HG02610 (cell line): ENCODE results near the gene ADCY5.

Experiments used
- ATAC-seq: cut with Tn5 transposase; IDR thresholded peaks from one replicate; pipeline ENCODE4 v1.9.1; 2021; ENCODE audit warnings: mild to moderate bottlenecking, moderate library complexity; ENCODE audit not compliant: unreplicated experiment

ADCY5 gene

DNA sequence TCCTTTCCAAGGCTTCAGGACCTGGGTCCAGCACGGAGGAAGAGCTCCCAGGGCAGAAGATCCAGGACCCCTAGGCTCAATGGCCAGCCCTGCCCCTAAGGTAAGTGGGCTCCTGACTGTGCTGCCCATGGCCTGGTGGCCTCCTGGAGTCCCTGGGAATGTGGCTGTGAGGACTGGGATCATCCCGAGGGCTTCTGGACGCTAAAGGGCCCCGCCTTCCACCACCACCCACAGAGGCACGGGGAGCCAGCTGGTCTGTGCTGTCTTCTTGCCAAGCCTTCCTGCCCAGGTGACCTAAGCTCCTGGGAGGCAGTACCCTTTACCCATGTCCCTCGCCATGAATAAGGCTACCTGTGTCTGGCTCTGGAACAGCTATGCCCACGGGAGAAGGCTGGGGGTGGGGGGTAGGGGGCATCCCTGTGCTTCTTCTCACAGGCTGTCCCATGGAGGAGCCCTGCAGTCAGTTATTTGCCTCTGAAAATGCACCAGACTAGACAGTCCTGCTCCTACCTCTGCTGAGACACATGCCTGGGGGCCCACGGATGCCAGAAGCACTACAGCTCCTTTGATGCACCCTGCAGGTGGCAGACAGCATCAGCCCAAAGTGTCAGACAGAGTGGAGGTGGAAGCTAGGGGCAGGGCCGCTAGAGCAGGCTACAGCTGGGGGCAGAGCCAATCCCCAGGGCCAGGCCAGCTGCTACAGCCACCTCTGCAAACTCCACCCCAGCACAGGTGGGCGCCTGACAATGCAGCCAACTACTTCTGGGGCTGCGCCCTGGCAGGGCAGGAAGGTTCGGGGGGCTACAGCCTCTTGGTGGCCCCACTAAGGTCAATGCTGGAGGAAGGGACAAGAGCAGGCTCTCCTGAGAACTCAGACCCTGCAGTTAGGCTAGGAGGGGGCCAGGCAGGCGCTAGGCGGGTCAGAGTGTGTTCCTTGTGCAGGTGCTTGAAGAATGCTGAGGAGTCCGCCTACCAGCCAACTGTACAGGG, 156.3 kb downstream of the ADCY5 start:
- ATAC-seq, result no peak

DNA sequence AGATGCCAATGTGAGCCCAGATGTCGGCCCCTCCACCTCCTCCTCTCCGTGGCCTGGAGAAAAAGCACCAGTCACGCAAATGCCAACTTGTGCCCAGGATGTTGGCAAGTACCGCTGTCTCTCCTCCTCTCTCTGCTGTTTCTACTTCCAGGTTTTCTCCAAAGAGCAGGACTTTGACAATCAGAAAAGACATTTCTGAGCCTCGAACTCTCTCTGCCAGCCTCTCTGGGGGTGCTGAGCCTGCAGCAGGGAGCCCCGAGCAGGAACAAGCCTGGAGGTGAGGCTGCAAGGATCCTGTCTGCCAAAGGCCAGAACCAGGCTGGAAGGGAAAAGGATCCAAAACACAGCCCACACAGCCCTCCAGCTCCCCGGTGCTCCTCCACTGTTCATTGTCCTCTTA, 157.5 kb downstream of the ADCY5 start:
- ATAC-seq, result no peak

DNA sequence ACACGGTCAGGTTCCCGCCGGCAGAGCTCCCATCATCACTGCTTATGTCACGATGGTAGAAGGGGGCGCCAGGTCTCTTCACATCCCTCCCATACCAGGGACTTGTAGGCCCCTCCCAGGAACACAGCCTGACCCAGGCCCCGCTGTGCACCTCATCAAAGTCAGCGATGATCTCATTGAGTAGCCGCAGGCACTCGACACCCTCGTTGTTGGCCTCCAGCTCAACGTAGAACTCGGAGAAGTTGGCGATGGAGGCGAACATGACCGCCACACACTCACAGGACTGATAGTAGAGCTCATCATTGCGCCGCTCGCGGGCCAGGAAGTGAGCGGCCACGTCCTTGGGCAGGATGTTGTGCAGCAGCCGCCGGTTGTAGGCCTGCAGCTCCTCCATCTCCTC, 157.9 kb downstream of the ADCY5 start:
- no peak for ATAC-seq

DNA sequence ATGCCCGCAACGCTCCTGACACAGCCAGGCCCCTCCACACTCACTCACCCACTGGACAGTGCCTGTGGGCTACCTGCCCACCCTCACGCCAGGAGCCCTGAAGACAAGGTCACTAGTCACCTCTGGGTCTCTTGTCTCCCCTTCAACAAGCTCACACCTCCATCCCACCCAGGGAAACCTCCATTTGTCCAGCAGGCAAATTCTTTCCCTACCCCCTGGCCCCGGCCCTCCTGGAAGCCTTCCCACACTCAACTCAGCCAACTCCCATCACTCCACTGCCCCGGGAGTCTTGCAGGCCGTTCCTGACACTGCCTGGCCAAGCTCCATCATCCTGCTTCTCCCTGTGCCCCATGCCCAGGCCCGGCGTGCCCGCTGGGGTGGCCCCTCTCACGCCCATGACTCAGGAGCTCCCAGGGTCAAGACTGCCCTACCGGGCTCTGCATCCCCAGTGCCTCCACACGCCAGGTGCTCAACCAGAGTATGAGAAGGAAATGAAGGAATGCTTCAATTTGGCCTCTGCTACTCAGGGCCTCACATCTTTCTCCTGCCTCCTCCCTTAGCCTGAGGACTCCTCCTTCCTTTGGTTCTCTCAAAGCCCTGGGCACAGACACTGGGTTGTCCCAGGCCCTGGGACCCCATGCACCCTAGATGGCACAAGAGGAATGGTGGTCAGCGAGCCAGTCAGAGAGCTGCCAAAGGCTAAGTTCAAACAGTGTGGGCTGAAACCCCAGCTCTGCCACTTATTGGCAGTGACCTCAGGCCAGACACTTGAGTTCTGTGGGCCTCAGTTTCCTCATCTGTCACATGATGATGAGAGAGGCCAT, 158.6 kb downstream of the ADCY5 start:
- ATAC-seq, result no peak

DNA sequence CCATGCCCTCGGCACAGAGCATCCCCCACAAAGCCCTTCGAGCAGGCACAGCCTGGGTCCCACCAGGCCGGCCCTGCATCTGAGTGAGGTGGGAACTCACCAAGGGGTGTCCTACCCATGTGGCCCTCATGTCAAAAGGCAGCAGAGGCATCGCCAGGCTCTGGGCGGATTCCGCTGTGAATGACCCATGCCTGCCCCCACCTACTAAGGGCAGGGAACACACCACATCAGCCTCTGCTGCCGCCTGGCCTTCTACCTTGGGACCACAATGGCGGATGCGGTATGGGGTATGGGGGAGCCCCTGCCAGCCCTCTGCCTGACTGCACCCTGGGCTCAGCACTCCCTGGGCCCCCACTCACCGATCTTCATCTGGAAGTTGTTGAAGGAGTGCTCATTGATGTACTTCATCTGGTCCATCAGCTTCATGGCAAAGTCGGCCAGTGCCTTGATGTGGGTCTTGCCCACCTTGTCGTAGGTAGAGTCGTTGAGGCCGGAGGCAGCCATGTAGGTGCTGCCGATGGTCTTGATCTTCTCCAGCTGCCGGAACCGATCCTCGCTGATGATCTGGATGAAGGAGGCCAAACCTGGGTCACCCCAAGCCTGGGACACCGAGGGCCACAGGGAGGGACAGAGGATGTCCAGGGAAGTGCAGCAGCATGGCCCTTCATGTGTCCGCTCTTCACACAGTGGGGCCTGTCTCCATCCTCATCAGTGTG, 159.3 kb downstream of the ADCY5 start:
- no peak for ATAC-seq

DNA sequence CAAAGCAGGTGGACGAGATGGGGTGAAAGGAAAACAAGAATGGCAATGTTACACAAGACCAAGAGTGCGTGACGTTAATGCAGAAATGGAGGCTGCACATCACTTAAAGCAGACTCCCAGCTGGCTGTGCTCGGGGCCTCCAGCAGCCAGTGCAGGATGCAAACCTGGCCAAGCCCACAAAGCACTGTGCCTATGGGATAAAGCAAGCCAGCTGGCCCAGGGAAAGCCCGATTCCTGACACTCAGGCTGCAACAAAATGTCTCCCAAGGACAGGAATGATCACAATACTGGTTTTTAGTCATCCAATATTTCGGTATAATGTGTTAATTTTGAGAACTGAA, 161.0 kb downstream of the ADCY5 start:
- ATAC-seq, result no peak

DNA sequence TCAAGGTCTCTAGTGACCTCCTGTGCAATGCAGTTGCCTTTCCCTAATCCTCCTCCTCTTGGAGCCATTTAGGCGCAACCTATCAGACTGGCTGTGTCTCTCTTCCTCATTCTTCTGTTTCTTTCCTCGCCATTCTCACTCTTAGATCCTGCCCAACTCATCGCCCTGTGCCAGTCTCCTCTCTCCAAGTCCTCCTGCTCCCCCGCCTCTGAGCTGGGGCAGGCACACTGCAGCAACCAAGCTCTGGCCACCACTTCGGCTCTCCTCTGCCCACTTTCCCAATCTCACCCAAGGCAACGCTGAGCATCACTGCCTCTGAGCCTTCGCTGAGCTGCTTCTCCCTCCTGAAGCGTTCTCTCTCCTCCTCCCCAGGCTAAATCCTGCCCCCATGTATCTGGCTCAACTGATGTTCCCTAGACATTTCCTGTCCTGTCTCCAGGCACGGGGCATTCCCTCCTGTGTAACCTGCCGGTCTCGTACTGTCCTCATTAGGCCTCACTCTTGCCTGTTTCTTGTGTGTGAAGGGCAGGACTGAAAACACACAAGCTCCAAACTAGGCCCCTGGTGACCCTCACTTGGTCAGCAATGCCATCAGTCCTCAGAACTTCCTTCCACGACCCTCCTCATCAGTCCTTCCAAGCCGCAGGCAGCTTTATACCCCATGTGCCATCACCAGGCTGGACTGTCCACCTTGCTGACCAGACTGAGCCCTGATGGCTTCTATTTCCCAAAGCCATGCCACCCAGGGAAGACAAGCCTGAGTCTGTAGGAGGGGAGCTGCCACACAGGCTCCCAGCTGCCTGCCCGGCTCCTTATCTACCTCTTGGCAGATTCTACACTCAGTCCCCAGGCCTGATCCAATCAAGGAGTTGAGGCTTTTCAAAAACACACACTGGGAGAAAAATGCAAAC, 161.6 kb downstream of the ADCY5 start:
- ATAC-seq, result no peak

DNA sequence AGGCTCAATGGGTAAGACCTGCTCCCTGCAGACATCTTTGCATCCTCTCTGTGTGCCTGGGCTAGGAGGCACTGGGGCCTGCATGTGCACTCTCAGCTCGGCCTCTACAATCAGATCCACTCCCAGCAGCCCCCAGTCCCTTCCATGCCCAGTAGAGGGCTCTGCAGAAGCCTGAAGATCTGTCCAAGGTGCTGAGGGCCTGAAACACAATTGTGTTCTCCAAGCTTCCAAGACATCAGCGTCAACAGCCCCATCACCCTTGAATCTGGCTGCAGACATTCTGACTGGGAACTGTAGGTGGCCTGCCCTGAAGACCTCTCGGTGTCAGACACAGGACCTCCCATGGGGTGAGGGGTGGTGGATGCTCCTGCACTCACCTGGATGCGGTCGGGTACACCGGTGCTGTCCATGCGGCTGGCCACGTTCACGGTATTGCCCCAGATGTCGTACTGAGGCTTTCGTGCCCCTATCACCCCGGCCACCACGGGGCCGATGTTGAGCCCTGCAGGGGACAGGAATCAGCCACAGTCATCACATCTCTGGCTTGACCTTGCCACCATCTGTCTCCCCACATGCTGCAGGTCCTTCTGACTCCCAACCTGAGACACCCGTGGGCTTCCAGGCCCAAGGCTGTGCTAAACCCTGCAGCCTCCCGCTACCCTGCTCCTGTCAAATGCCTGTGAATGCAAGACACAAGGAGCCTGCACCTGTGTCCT, 162.4 kb downstream of the ADCY5 start:
- ATAC-seq, result peak; percentile 47

DNA sequence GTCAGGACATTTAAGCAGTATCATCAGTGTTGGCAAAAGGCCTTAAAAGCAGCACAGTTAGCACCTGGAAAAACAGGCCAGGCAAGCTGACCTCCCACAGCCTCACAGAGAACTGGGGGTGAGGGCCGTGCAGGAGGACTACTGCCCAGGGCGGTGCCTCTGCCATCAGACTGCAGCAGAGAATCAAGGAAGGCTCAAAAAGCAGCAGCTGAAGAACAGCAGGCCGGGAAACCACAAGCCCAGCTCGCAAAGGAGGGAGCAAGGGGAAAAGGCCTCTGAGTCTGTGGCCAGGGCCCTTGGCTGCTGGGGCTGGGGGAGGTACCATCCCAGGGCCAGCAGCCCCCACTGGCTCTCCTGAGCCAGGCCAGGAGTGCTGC, 163.0 kb downstream of the ADCY5 start:
- no peak for ATAC-seq

DNA sequence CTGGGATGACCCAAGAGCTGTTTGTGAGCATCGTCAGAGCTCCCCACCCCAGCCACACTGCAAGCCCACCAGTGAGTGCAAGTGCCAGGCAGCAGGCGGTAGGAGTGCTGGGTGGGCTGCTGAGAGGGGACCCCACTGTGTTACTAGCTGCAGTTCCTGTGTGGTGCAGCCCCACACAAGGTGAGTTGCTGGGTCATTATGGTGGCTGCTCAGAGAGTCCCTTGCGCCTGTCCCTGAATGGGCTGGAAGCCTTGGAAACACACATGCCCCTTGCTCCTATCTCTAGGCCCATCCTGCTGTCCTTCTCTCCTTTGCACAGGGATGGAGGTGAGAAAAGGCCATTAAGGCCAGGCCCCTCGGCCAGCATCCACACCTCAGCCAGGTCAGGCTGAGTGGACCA, 163.4 kb downstream of the ADCY5 start:
- no peak for ATAC-seq

DNA sequence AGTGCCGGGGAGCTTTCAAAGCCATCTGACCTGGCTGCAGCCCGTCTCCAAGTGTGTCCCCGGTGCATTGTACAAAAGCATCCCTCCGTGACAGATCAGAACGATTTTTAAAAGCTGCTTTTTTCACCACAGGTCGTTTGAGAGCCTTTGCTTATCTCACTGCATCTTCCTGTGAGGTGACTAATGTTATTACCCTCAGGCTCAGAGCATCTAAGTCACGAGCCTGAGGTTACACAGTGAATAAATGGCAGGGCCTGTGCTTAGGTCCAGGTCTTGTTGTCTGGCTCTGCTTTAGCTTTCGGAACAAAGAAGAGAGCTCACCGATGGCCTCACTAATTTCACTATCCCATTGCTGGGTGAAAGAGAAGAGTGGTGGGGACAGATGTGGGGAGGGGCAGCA, 163.8 kb downstream of the ADCY5 start:
- no peak for ATAC-seq

DNA sequence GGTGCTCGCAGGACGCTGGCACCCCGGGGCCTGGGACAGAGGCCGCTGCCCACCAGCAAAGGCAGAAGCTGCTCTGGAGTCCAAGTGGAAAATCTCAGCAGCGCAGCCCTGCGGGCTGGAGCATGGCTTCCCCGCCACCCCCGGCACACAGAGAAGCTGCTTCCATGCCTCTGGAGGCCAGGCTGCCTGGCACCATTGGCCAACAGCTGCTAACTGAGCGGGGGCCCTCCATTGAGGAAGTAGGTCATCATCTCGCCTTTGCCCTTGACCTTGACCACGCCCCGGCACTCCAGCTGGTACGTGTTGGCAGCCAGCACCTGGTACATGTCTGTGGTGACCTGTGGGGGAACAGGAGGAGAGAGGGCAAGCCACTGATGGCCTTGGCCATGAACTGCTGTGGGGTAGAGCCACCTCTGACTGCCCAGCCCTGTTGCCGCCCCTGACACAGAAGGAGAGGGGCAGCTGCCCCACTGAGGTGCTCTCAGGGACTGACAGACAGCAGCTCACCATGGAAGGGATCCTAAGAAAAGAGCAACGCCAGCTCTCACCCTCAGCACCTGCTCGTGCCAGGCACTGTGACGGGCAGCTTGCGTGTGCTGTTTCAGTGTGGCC, 164.4 kb downstream of the ADCY5 start:
- no peak for ATAC-seq

DNA sequence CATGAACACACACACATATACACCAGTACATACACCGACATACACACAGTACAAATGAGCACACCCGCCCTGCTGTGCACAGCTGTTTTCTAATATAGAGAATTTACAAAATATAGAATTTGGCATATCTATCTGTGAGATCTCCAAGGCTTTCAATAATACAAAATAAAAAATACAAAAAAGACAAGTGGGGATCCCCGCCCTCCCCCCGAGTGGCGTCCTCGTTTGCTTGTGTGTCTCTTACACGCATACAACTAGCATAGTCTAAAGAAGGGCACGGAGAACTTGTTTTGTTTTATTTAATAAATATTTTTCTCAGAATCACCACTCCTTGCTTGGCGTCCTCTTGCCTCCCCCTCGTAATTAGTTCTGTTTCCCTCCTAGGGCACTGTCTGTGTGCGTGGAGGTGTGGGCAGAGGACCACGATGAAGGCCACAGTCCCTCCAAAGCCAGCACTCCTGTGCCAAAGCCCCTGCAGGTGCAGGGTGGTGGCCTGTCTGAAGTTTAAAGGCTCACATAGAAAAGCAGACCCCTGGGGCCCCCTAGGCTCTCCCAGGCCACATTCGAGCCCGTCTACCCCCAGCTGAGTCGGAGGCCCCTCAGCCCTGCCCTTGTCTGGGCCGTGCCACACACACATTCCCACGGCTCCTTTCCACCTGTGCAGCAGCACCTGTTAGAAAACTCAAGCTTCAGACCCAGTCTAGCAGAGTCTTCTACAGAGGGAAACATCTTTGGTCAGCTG, 165.1 kb downstream of the ADCY5 start:
- ATAC-seq, result no peak

DNA sequence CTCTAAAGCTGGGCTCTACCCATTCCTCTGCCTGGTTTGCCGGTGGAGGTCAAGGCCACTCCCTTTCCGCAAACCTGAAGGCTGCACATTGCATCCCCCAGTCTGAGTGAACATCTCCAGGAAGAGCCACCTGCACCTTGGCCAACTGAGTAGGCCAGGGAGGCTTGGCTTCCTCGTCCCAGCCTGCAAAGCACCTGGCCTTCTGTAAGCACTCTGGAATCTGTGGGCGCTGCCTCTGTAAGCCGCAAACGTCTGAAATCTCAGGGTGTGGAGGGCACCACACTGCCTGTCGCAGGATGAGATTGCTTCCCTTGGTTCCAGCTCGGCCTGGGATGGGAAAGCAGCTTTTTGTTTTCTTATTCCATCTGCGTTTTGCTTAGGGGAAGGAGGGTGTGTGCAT, 165.8 kb downstream of the ADCY5 start:
- ATAC-seq, result no peak

DNA sequence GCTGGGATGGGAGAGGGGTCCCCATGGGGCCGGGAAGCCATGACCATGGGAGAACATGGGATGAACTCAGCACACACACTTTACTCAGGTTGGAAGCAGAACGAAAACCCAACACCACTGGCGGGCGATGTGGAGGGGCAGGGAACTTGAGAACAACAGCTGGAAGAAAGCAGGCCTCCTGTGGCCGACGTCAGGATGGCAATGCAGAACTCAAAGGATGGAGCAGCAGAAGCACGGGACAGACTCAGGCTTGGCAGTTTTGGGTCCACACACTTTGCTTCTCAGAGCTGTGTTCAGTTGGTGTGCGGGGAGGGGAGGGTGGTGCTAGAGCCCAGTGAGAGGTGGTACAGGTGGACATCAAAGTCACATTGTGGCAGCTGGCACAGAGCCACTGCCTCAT, 166.4 kb downstream of the ADCY5 start:
- no peak for ATAC-seq

DNA sequence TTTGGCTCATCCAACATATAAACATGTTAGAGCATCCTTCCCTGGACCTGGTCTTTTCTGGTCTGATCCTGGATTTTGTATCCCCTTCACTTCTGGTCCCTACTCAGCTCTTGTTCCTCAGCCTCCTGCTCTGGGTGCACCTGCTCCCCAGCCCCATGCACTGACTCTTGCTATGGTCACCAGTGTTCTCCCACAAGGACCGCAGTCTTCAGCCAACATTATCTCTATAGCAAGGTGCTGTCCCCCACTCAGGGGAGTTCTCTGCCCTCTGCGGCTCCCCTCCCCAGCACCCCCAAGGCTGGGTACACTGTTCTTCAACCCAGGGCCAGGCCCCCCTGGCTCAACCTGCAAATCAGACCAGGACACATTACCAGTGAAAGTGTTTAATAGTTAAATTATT, 167.0 kb downstream of the ADCY5 start:
- ATAC-seq, result no peak

DNA sequence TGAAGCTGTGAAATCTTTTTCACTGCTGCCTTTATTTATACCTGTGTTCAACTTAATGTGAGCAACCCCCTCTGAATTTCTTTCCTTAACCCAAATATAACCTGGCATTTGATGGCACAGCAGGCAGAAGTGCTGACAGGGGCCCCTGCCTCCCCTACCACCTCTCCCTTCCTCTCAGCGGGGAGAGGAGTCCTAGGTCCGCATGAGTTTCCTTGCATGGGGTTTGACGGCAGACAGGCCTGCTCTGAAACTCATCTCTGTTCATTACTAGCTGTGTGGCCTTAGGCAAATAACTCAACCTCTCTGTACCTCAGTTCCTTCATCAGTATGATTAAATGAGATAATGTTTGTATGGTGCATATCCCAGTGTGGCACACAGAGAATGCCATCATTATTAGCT, 167.5 kb downstream of the ADCY5 start:
- no peak for ATAC-seq

DNA sequence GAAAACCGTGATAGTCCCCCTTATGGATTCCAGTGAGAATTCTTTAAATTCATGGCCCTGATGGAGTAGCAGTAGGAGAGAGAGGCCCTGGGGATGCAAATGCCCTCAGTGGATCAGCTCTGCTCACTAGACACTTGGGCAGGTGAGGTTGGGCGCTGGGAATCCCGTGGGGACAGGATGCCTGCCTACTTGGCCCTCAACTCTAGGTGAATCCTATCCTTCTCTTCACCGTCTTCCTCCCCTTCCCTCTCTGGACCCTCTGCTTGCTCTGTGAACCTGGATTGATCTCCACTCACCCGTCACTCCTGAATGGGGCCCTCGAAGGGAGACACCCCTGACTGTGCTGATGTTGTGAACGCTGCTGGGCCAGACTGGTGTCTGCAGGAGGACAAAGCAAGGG, 169.8 kb downstream of the ADCY5 start:
- no peak for ATAC-seq

DNA sequence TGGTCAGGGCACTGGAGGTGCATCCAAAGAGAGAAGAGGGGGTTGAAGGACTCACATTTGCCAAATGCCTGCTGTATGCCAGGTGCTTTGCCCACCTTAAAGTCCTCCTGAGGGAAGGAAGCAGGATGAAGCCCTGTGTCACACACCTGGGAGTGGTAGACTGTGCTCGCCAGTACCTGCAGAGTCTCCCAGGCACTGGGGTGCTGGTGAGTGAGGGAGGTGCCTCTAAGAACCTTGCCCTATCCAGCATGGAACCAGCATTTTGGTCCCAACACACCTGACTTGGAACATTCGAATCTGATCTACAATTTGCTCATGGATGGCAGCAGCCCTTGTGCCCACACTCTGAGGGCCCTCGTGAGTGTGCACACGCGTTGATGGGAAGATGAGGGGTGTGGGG, 170.4 kb downstream of the ADCY5 start:
- ATAC-seq, result no peak
